Measurements from ENCODE around the gene RNF34. TPM values are rescaled to one million over a fixed set of nuclear protein-coding genes. Genes with fewer than 3 reads are reported as not detected.

The RNF34 gene
- total and polyA plus RNA-seq, 2 of the 8 experiments (the other 6 are each of a cell fraction or from before 2014, with no cell fraction given): 37.9 to 57.6 TPM

DNA sequence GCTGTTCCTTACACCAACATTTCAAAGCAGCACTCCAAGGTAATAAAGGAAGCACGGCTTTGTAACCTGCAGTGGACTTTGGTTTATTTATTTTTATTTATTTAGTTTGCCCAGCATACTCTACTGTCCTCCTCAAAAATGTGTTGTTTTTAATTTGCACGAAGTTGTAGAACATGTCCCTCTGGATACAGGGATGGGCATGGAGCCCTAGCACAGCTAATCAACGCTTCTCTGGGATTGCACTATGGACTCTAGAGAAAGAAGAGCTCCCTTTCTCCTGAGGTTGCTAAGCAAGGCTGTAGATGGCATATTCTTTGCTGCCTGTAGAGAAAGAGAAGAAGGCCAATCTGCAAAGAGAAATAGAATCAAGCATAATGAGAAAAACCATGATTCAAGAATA is 41.8 kb upstream of the RNF34 start (continued):
- TF ChIP-seq, protein P1, sequence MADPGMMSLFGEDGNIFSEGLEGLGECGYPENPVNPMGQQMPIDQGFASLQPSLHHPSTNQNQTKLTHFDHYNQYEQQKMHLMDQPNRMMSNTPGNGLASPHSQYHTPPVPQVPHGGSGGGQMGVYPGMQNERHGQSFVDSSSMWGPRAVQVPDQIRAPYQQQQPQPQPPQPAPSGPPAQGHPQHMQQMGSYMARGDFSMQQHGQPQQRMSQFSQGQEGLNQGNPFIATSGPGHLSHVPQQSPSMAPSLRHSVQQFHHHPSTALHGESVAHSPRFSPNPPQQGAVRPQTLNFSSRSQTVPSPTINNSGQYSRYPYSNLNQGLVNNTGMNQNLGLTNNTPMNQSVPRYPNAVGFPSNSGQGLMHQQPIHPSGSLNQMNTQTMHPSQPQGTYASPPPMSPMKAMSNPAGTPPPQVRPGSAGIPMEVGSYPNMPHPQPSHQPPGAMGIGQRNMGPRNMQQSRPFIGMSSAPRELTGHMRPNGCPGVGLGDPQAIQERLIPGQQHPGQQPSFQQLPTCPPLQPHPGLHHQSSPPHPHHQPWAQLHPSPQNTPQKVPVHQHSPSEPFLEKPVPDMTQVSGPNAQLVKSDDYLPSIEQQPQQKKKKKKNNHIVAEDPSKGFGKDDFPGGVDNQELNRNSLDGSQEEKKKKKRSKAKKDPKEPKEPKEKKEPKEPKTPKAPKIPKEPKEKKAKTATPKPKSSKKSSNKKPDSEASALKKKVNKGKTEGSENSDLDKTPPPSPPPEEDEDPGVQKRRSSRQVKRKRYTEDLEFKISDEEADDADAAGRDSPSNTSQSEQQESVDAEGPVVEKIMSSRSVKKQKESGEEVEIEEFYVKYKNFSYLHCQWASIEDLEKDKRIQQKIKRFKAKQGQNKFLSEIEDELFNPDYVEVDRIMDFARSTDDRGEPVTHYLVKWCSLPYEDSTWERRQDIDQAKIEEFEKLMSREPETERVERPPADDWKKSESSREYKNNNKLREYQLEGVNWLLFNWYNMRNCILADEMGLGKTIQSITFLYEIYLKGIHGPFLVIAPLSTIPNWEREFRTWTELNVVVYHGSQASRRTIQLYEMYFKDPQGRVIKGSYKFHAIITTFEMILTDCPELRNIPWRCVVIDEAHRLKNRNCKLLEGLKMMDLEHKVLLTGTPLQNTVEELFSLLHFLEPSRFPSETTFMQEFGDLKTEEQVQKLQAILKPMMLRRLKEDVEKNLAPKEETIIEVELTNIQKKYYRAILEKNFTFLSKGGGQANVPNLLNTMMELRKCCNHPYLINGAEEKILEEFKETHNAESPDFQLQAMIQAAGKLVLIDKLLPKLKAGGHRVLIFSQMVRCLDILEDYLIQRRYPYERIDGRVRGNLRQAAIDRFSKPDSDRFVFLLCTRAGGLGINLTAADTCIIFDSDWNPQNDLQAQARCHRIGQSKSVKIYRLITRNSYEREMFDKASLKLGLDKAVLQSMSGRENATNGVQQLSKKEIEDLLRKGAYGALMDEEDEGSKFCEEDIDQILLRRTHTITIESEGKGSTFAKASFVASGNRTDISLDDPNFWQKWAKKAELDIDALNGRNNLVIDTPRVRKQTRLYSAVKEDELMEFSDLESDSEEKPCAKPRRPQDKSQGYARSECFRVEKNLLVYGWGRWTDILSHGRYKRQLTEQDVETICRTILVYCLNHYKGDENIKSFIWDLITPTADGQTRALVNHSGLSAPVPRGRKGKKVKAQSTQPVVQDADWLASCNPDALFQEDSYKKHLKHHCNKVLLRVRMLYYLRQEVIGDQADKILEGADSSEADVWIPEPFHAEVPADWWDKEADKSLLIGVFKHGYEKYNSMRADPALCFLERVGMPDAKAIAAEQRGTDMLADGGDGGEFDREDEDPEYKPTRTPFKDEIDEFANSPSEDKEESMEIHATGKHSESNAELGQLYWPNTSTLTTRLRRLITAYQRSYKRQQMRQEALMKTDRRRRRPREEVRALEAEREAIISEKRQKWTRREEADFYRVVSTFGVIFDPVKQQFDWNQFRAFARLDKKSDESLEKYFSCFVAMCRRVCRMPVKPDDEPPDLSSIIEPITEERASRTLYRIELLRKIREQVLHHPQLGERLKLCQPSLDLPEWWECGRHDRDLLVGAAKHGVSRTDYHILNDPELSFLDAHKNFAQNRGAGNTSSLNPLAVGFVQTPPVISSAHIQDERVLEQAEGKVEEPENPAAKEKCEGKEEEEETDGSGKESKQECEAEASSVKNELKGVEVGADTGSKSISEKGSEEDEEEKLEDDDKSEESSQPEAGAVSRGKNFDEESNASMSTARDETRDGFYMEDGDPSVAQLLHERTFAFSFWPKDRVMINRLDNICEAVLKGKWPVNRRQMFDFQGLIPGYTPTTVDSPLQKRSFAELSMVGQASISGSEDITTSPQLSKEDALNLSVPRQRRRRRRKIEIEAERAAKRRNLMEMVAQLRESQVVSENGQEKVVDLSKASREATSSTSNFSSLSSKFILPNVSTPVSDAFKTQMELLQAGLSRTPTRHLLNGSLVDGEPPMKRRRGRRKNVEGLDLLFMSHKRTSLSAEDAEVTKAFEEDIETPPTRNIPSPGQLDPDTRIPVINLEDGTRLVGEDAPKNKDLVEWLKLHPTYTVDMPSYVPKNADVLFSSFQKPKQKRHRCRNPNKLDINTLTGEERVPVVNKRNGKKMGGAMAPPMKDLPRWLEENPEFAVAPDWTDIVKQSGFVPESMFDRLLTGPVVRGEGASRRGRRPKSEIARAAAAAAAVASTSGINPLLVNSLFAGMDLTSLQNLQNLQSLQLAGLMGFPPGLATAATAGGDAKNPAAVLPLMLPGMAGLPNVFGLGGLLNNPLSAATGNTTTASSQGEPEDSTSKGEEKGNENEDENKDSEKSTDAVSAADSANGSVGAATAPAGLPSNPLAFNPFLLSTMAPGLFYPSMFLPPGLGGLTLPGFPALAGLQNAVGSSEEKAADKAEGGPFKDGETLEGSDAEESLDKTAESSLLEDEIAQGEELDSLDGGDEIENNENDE (IDR thresholded peaks at IDR 0.05; ENCODE audit: insufficient replicate concordance, low read length): no peak
- no peak for TF ChIP-seq JUND (IDR thresholded peaks at IDR 0.05; ENCODE audit: low read length)
